Caco-2 (cell line): Measurements from ENCODE around the gene VASN. TPM values are rescaled to one million over a fixed set of nuclear protein-coding genes. Genes with fewer than 3 reads are reported as not detected.

Experiments
- BruUV-seq: library from RNA; stranded (reverse); fragments of 400-500 nt; replicated peaks from 2 replicates; lab custom pipeline; 2021; lab: Mats Ljungman, UMichigan
- CTCF ChIA-PET: fragments of 300-600 bp; sonication (Branson Sonifier 250); formaldehyde crosslinking; loops from one replicate; lab custom pipeline; 2022; ENCODE audit warnings: antibody characterized with exemption; lab: Charles Lee
- POLR2A ChIA-PET: fragments of 300-600 bp; sonication (Branson Sonifier 250); formaldehyde crosslinking; loops from one replicate; lab custom pipeline; 2022; ENCODE audit warnings: antibody characterized with exemption; lab: Charles Lee
- DNase-seq, 2 experiments: peaks; one replicate each; pipeline versions ENCODE4 v3.0.0 to v3.0.0-alpha.2; 2020 to 2022
- H3K27me3 ChIP-seq: replicated peaks from 2 replicates; pipeline ENCODE4 v1.6.0; 2011; ENCODE audit warnings: low read length; ENCODE audit not compliant: control insufficient read depth, insufficient read depth
- H3K36me3 ChIP-seq: 2 replicates; pipeline ENCODE4 v1.5.1; 2011; ENCODE audit warnings: low read length; ENCODE audit not compliant: control insufficient read depth, insufficient read depth
- H3K4me1 ChIP-seq: fragments of 250-450 bp; sonication (Bioruptor Pico); 2 replicates; pipeline ENCODE4 v1.5.1; 2020; ENCODE audit warnings: mild to moderate bottlenecking
- H3K4me3 ChIP-seq: 2 replicates; pipeline ENCODE4 v1.5.1; 2011; ENCODE audit warnings: low read depth, mild to moderate bottlenecking, control low read depth, low read length
- H3K9me3 ChIP-seq: fragments of 250-450 bp; sonication (Bioruptor Pico); 2 replicates; pipeline ENCODE4 v1.5.1; 2020; ENCODE audit warnings: mild to moderate bottlenecking, moderate library complexity
- H3K27ac Mint-ChIP-seq: one replicate; pipeline ENCODE4 v1.8.0; 2022; ENCODE audit warnings: mixed read lengths; ENCODE audit not compliant: unreplicated experiment
- H3K27me3 Mint-ChIP-seq: one replicate; pipeline ENCODE4 v1.8.0; 2022; ENCODE audit warnings: mixed read lengths; ENCODE audit not compliant: insufficient read depth, unreplicated experiment
- H3K36me3 Mint-ChIP-seq: one replicate; pipeline ENCODE4 v1.8.0; 2022; ENCODE audit warnings: mild to moderate bottlenecking, mixed read lengths; ENCODE audit not compliant: insufficient read depth, unreplicated experiment
- H3K4me1 Mint-ChIP-seq: one replicate; pipeline ENCODE4 v1.8.0; 2022; ENCODE audit warnings: low read depth, mixed read lengths; ENCODE audit not compliant: unreplicated experiment
- H3K4me3 Mint-ChIP-seq: one replicate; pipeline ENCODE4 v1.8.0; 2022; ENCODE audit warnings: mild to moderate bottlenecking, moderate library complexity, mixed read lengths; ENCODE audit not compliant: unreplicated experiment
- H3K9me3 Mint-ChIP-seq: one replicate; pipeline ENCODE4 v1.8.0; 2022; ENCODE audit warnings: mixed read lengths; ENCODE audit not compliant: unreplicated experiment
- intact Hi-C: fragments of 100-400 bp; cut with micrococcal nuclease; formaldehyde crosslinking; loops from one replicate; pipeline ENCODE4 v1.10.0; 2022; ENCODE audit not compliant: unreplicated experiment
- total RNA-seq: library from RNA; stranded (reverse); gene quantifications from 2 replicates; pipeline ENCODE4 v1.2.3, GENCODE V29; 2022
- TF ChIP-seq, protein P1 (sequence below), 2 experiments: fragments of 200-600 bp in 1 of 2; IDR thresholded peaks; 1 replicate in 1 of 2; 2 replicates in 1 of 2; pipeline versions ENCODE4 v1.5.1 to v1.8.0; 2011 to 2022; ENCODE audit warnings: antibody characterized with exemption in 1 of 2, control low read depth in 1 of 2, inconsistent platforms in 1 of 2, low read depth in 1 of 2, low read length in 1 of 2, mild to moderate bottlenecking in 1 of 2, moderate library complexity in 1 of 2; ENCODE audit not compliant: insufficient read depth in 1 of 2, severe bottlenecking in 1 of 2, unreplicated experiment in 1 of 2

The VASN gene
- total RNA-seq, 1 experiment from 2014 or later = 2.7 TPM

DNA sequence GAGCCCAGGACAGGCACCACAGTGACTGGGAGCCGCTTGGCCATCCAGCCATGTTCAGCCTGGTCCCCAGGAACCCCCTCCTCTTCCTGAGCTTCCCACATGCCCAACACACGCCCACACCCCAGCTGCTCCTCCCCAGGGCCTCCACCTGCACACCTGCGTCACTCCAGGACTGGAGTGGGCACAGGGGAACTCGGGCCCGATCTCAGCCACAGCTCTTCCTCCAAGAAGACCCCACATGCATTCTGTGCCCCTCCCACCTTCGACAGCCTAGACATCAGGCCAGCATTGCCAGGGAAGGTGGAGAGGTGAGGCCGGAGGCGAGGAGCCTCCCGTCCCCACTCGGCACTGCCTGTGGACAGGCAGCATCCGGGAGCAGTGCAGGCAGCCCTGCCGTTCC lies 6.0 kb upstream of the VASN start:
- no peaks in the 10 kb centered on the region for H3K4me1 ChIP-seq
- intact Hi-C loops = no loop called here
- Mint-ChIP-seq H3K4me3 (no peak overlapping the region), H3K27me3 (no peaks in the 10 kb centered on the region), H3K9me3 (no peaks in the 10 kb centered on the region), H3K4me1 (no peaks in the 10 kb centered on the region), H3K27ac (no peak overlapping the region), H3K36me3 (no peaks in the 10 kb centered on the region)
- no TSS peak for BruUV-seq
- CTCF ChIA-PET = no interaction called here
- H3K27me3 ChIP-seq = no peaks in the 10 kb centered on the region
- no peak for DNase-seq
- no peak overlapping the region for H3K4me3 ChIP-seq
- POLR2A ChIA-PET = no interaction called here
- H3K36me3 ChIP-seq = no peaks in the 10 kb centered on the region
- H3K9me3 ChIP-seq = no peaks in the 10 kb centered on the region
- TF ChIP-seq, protein P1, sequence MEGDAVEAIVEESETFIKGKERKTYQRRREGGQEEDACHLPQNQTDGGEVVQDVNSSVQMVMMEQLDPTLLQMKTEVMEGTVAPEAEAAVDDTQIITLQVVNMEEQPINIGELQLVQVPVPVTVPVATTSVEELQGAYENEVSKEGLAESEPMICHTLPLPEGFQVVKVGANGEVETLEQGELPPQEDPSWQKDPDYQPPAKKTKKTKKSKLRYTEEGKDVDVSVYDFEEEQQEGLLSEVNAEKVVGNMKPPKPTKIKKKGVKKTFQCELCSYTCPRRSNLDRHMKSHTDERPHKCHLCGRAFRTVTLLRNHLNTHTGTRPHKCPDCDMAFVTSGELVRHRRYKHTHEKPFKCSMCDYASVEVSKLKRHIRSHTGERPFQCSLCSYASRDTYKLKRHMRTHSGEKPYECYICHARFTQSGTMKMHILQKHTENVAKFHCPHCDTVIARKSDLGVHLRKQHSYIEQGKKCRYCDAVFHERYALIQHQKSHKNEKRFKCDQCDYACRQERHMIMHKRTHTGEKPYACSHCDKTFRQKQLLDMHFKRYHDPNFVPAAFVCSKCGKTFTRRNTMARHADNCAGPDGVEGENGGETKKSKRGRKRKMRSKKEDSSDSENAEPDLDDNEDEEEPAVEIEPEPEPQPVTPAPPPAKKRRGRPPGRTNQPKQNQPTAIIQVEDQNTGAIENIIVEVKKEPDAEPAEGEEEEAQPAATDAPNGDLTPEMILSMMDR (IDR thresholded peaks at IDR 0.05; ENCODE audit: insufficient read depth in 1 of 2, low read depth in 1 of 2, low read length in 1 of 2, severe bottlenecking in 1 of 2, unreplicated experiment in 1 of 2) = no peak

DNA sequence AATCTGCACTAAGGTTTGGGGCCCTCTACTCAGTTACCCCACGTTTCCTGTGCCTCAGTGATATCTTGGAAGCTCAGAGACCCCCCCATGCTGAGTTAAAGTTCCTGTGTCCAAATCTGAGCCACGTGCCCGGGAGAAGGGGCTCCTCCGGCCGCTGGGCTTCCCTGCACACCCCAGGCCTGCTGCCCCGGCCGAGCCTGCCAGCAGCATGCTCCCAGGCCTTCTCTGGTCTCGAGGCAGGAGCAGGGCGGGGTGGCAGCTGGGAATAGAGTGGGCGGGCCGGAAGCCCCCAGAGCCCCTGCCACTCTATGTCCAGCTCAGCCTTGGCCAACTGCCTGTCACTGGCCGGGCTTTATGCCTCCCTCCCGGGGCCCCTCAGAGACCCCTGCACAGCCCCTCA lies 5.6 kb upstream of the VASN start:
- DNase-seq = no peak
- Histone ChIP-seq H3K36me3 (no peaks in the 10 kb centered on the region), H3K4me1 (no peaks in the 10 kb centered on the region), H3K9me3 (no peaks in the 10 kb centered on the region), H3K4me3 (no peak overlapping the region), H3K27me3 (no peaks in the 10 kb centered on the region)
- Mint-ChIP-seq H3K4me1 (no peaks in the 10 kb centered on the region), H3K27me3 (no peaks in the 10 kb centered on the region), H3K27ac (no peak overlapping the region), H3K36me3 (no peaks in the 10 kb centered on the region), H3K9me3 (no peaks in the 10 kb centered on the region), H3K4me3 (no peak overlapping the region)
- intact Hi-C loops = no loop called here
- TF ChIP-seq, protein P1 (IDR thresholded peaks at IDR 0.05; ENCODE audit: insufficient read depth in 1 of 2, low read depth in 1 of 2, low read length in 1 of 2, severe bottlenecking in 1 of 2, unreplicated experiment in 1 of 2) = no peak
- POLR2A ChIA-PET = no interaction called here
- CTCF ChIA-PET = no interaction called here
- BruUV-seq = no TSS peak

DNA sequence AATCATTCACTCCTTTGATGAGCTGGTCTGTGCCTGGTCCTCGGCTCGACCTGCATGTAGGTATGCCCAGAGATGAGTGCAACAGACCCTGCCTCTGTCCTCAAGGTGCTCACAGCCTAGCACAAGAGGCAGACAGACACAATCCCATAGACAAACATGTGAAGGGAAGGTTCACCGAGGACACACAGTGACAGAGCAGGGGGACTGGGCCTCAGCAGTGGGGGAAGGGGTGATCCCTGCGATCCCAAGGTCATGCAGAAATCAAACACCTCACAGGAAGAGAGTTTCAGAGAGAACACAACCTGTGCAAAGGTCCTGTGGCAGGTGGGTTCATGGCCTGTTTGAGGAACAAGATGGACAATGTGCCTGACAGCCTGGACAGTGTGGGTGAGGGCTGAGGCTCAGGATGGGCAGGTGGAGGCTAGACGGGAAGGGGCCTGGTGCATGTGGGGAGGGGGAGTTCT lies 4.2 kb upstream of the VASN start:
- no peak overlapping the region for H3K4me3 Mint-ChIP-seq
- Histone ChIP-seq H3K4me1 (peaks cover 5% of the 10 kb centered on the region), H3K36me3 (no peaks in the 10 kb centered on the region), H3K9me3 (no peaks in the 10 kb centered on the region), H3K4me3 (no peak overlapping the region), H3K27me3 (no peaks in the 10 kb centered on the region)
- intact Hi-C loops = no loop called here
- CTCF ChIA-PET = no interaction called here
- DNase-seq = no peak
- POLR2A ChIA-PET = no interaction called here
- TF ChIP-seq, protein P1 (IDR thresholded peaks at IDR 0.05; ENCODE audit: insufficient read depth in 1 of 2, low read depth in 1 of 2, low read length in 1 of 2, severe bottlenecking in 1 of 2, unreplicated experiment in 1 of 2) = no peak
- BruUV-seq = no TSS peak
- no peak overlapping the region for H3K27ac Mint-ChIP-seq
- H3K36me3 Mint-ChIP-seq = no peaks in the 10 kb centered on the region
- no peaks in the 10 kb centered on the region for H3K27me3 Mint-ChIP-seq
- no peaks in the 10 kb centered on the region for H3K9me3 Mint-ChIP-seq
- H3K4me1 Mint-ChIP-seq = no peaks in the 10 kb centered on the region
